MM.1S (cell line): ENCODE results near the gene PCSK9.
A peak's percentile ranks its signal among the peaks of the same experiment; 100 is the strongest.

Source experiments
- DNase-seq: peaks from one replicate; pipeline ENCODE4 v3.0.0-alpha.2; 2015
- H2AFZ ChIP-seq: fragments of 300-600 bp; sonication (generic); 2 replicates; pipeline ENCODE4 v1.6.0; 2016; ENCODE audit warnings: antibody characterized with exemption, low read length
- H3F3A ChIP-seq: fragments of 300-600 bp; sonication (generic); 2 replicates; pipeline ENCODE4 v1.6.1; 2016; ENCODE audit warnings: mild to moderate bottlenecking, antibody characterized with exemption, low read length, moderate library complexity, mixed read lengths; ENCODE audit not compliant: insufficient read depth
- H3K27ac ChIP-seq: fragments of 300-600 bp; sonication (generic); 2 replicates; pipeline ENCODE4 v1.5.1; 2016; ENCODE audit warnings: mild to moderate bottlenecking, low read length
- H3K27me3 ChIP-seq: fragments of 300-600 bp; sonication (generic); replicated peaks from 2 replicates; pipeline ENCODE4 v1.6.0; 2016; ENCODE audit warnings: low read length; ENCODE audit not compliant: insufficient read depth
- H3K36me3 ChIP-seq: fragments of 300-600 bp; sonication (generic); replicated peaks from 2 replicates; pipeline ENCODE4 v1.6.1; 2016; ENCODE audit warnings: mild to moderate bottlenecking, low read length, mixed read lengths; ENCODE audit not compliant: insufficient read depth
- H3K4me1 ChIP-seq: fragments of 300-600 bp; sonication (generic); 2 replicates; pipeline ENCODE4 v1.6.1; 2016; ENCODE audit warnings: low read length, mixed read lengths
- H3K4me2 ChIP-seq: fragments of 300-600 bp; sonication (generic); 2 replicates; pipeline ENCODE4 v1.6.0; 2016; ENCODE audit warnings: low read depth, low read length
- H3K4me3 ChIP-seq: fragments of 300-600 bp; sonication (generic); 2 replicates; pipeline ENCODE4 v1.5.1; 2016; ENCODE audit warnings: low read length, mixed read lengths
- H3K79me2 ChIP-seq: fragments of 300-600 bp; sonication (generic); 2 replicates; pipeline ENCODE4 v1.6.1; 2016; ENCODE audit warnings: mixed run types, low read length, mixed read lengths
- H3K9ac ChIP-seq: fragments of 300-600 bp; sonication (generic); 2 replicates; pipeline ENCODE4 v1.6.1; 2016; ENCODE audit warnings: low read length, mixed read lengths
- H3K9me2 ChIP-seq: fragments of 300-600 bp; sonication (generic); replicated peaks from 2 replicates; pipeline ENCODE4 v1.6.1; 2016; ENCODE audit warnings: mild to moderate bottlenecking, low read length, mixed read lengths; ENCODE audit not compliant: insufficient read depth
- H3K9me3 ChIP-seq: fragments of 300-600 bp; sonication (generic); replicated peaks from 2 replicates; pipeline ENCODE4 v1.6.1; 2016; ENCODE audit warnings: mild to moderate bottlenecking, low read length, mixed read lengths; ENCODE audit not compliant: insufficient read depth
- H4K20me1 ChIP-seq: fragments of 300-600 bp; sonication (generic); 2 replicates; pipeline ENCODE4 v1.6.1; 2016; ENCODE audit warnings: mild to moderate bottlenecking, low read length, moderate library complexity, mixed read lengths; ENCODE audit not compliant: insufficient read depth
- EZH2 ChIP-seq: fragments of 300-600 bp; sonication (generic); optimal IDR thresholded peaks from 2 replicates; pipeline ENCODE3; 2017; ENCODE audit warnings: low read depth, mild to moderate bottlenecking, antibody characterized with exemption, low read length, mixed read lengths
- EZH2phosphoT487 ChIP-seq: fragments of 300-600 bp; sonication (generic); IDR thresholded peaks from 2 replicates; pipeline ENCODE4 v1.6.1; 2018; ENCODE audit warnings: antibody characterized with exemption, low read length
- TF ChIP-seq, protein P1 (sequence below): fragments of 300-600 bp; sonication (generic); IDR thresholded peaks from 2 replicates; pipeline ENCODE4 v1.5.1; 2016; ENCODE audit warnings: antibody characterized with exemption, low read length, mixed read lengths

The PCSK9 gene

DNA sequence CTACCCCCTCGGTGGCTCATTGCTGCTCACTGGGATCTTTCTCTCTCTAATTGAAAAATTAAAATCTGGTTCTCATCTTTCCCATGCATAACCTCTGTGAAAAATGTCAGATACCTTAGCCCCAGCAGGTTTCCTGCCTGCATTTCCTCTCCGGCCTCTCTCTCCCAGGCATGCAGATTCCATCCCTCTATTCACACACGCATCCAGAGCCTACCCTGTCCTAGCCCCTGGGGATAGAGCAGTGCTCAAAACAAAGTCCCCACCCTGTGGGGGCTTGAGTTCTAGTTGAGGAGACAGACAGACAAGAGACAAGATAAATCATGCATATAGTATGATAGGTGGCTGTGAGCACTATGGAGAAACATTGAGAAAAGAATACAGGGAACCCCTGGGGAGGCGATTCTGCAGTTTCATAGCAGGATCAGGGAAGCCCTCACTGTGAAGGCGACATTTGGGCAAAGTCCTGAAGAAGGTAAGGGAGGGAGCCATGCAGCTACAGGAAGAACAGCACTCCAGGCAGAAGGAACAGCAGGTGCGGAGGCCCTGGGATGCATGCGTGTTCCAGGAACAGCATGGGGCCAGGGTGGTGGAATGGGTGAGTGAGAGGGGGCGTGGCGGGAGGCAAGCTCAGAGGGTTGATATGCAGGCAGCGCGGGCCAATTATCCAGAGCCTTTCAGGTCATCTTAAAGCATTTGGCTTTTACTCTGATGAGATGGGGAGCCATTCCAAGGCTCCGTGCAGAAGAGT, 44.2 kb upstream of the PCSK9 start:
- Histone ChIP-seq H4K20me1 (no peaks in the 10 kb centered on the region), H3K4me2 (no peak overlapping the region), H3K27me3 (no peaks in the 10 kb centered on the region; the same call in 1 of the 2 replicates), H3K79me2 (no peaks in the 10 kb centered on the region), H3K9me2 (no peaks in the 10 kb centered on the region), H3K9ac (no peak overlapping the region), H3K9me3 (no peaks in the 10 kb centered on the region), H3K4me3 (no peak overlapping the region), H3F3A (no peaks in the 10 kb centered on the region), H3K27ac (no peak overlapping the region), H3K4me1 (no peaks in the 10 kb centered on the region), H3K36me3 (no peaks in the 10 kb centered on the region), H2AFZ (no peak overlapping the region)
- no peak for DNase-seq
- TF ChIP-seq EZH2phosphoT487 (no peak), EZH2 (no peak)
- TF ChIP-seq, protein P1, sequence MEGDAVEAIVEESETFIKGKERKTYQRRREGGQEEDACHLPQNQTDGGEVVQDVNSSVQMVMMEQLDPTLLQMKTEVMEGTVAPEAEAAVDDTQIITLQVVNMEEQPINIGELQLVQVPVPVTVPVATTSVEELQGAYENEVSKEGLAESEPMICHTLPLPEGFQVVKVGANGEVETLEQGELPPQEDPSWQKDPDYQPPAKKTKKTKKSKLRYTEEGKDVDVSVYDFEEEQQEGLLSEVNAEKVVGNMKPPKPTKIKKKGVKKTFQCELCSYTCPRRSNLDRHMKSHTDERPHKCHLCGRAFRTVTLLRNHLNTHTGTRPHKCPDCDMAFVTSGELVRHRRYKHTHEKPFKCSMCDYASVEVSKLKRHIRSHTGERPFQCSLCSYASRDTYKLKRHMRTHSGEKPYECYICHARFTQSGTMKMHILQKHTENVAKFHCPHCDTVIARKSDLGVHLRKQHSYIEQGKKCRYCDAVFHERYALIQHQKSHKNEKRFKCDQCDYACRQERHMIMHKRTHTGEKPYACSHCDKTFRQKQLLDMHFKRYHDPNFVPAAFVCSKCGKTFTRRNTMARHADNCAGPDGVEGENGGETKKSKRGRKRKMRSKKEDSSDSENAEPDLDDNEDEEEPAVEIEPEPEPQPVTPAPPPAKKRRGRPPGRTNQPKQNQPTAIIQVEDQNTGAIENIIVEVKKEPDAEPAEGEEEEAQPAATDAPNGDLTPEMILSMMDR: no peak

DNA sequence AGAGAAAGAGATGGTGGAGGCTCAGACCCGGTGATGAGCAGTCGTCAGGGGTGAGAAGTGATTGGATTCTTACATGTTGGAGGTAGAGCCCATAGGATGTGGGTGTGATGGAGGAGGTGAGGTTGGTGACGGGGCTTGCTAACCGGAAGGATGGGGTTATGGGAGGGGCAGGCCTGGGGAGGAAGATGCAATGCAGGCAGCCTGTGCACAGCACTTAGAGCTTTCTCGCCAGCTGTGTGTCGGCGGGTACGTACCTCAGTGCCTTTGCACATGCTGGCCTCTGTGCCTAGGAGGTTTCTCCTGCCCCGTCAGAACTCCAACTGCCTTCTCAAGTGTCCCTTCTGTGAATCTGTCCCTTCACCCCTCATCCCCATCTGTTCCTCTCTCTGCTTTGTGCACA, 43.5 kb upstream of the PCSK9 start:
- no peaks in the 10 kb centered on the region for H3K9me3 ChIP-seq
- H3K9me2 ChIP-seq: no peaks in the 10 kb centered on the region
- no peaks in the 10 kb centered on the region for H3F3A ChIP-seq
- no peaks in the 10 kb centered on the region for H3K79me2 ChIP-seq
- H2AFZ ChIP-seq: peak overlapping the region; percentile 73
- no peak overlapping the region for H3K9ac ChIP-seq
- H3K27me3 ChIP-seq: no peaks in the 10 kb centered on the region; the same call in 1 of the 2 replicates
- no peak for DNase-seq
- H3K4me1 ChIP-seq: no peaks in the 10 kb centered on the region
- H3K4me3 ChIP-seq: 0 out of 2 replicates have a peak overlapping the region, but pooled peaks have one; percentile 18
- peak overlapping the region; percentile 86 for H3K4me2 ChIP-seq
- H3K27ac ChIP-seq: no peak overlapping the region
- H4K20me1 ChIP-seq: no peaks in the 10 kb centered on the region
- no peaks in the 10 kb centered on the region for H3K36me3 ChIP-seq
- TF ChIP-seq, protein P1: no peak
- TF ChIP-seq EZH2 (no peak), EZH2phosphoT487 (no peak)

DNA sequence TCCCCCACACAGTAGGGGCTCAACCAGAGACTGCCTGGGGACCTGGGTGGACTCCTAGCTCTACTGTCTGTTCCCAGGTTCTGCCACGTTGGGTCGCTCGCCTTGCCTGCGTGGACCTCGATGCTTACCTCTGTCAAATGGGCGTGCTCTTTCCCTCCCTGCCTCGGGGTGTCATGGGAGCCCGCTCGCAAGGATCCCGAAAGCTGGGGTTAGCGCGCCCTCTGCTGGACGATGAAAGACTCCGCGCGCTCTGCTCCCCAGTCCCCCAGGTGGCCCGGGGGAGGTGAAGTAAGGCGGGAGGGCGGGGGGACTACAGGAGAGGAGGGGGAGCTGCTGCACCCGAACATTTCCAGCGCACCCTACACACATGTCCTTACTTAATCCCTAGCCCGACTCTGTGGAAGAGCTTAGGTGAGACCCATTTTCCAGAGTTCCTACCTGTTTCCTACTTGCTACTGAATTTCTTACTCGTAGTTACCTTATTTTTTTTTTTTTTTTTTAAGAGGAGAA, 42.9 kb upstream of the PCSK9 start:
- H3F3A ChIP-seq: no peaks in the 10 kb centered on the region
- no peaks in the 10 kb centered on the region for H3K4me1 ChIP-seq
- no peaks in the 10 kb centered on the region for H3K79me2 ChIP-seq
- H4K20me1 ChIP-seq: no peaks in the 10 kb centered on the region
- TF ChIP-seq, protein P1: peak; percentile 89
- TF ChIP-seq EZH2phosphoT487: no peak
- H3K9me2 ChIP-seq: no peaks in the 10 kb centered on the region
- no peaks in the 10 kb centered on the region; the same call in 1 of the 2 replicates for H3K27me3 ChIP-seq
- peak overlapping the region; percentile 73 for H2AFZ ChIP-seq
- peak overlapping the region; percentile 41 for H3K4me3 ChIP-seq
- H3K9me3 ChIP-seq: no peaks in the 10 kb centered on the region
- no peaks in the 10 kb centered on the region for H3K36me3 ChIP-seq
- H3K27ac ChIP-seq: no peak overlapping the region
- peak overlapping the region; percentile 86 for H3K4me2 ChIP-seq
- peak; percentile 83 for DNase-seq
- H3K9ac ChIP-seq: no peak overlapping the region; the same call in 1 of the 2 replicates
